Loucy (cell line): ENCODE results near the gene L3MBTL4.

ENCODE experiments used
- H2AFZ ChIP-seq: fragments of 200-600 bp; sonication (generic); 2 replicates; pipeline ENCODE4 v1.6.0; 2016; ENCODE audit warnings: antibody characterized with exemption, mild to moderate bottlenecking, low read length, moderate library complexity
- H3F3A ChIP-seq: fragments of 200-600 bp; 2 replicates; pipeline ENCODE4 v1.6.0; 2016; ENCODE audit warnings: antibody characterized with exemption, low read depth, mild to moderate bottlenecking
- H3K27me3 ChIP-seq: fragments of 200-600 bp; sonication (generic); 2 replicates; pipeline ENCODE4 v1.6.1; 2014; ENCODE audit warnings: low read length, mild to moderate bottlenecking; ENCODE audit not compliant: insufficient read depth, poor library complexity, severe bottlenecking
- H3K36me3 ChIP-seq: fragments of 200-600 bp; sonication (generic); 2 replicates; pipeline ENCODE4 v1.6.1; 2016; ENCODE audit warnings: low read length; ENCODE audit not compliant: insufficient read depth
- H3K4me1 ChIP-seq: fragments of 200-600 bp; sonication (generic); 2 replicates; pipeline ENCODE4 v1.5.1; 2014; ENCODE audit warnings: low read length, mild to moderate bottlenecking; ENCODE audit not compliant: insufficient read depth, poor library complexity, severe bottlenecking
- H3K4me2 ChIP-seq: fragments of 200-600 bp; sonication (generic); 2 replicates; pipeline ENCODE4 v1.6.0; 2014; ENCODE audit warnings: antibody characterized with exemption, low read length, low read depth, mild to moderate bottlenecking; ENCODE audit not compliant: poor library complexity, severe bottlenecking
- H3K4me3 ChIP-seq: fragments of 200-600 bp; sonication (generic); 2 replicates; pipeline ENCODE4 v1.5.1; 2014; ENCODE audit warnings: low read length, mild to moderate bottlenecking, mixed read lengths; ENCODE audit not compliant: poor library complexity, severe bottlenecking
- H3K79me2 ChIP-seq: fragments of 200-600 bp; sonication (generic); 2 replicates; pipeline ENCODE4 v1.6.1; 2014; ENCODE audit warnings: low read length; ENCODE audit not compliant: insufficient read depth
- H3K9ac ChIP-seq: fragments of 200-600 bp; sonication (generic); 2 replicates; pipeline ENCODE4 v1.6.0; 2014; ENCODE audit warnings: mild to moderate bottlenecking, low read depth, low read length, moderate library complexity; ENCODE audit not compliant: poor library complexity, severe bottlenecking
- H3K9me2 ChIP-seq: fragments of 200-600 bp; sonication (generic); replicated peaks from 2 replicates; pipeline ENCODE4 v1.6.1; 2016; ENCODE audit warnings: low read depth, low read length, mixed read lengths
- H3K9me3 ChIP-seq: fragments of 200-600 bp; sonication (generic); 2 replicates; pipeline ENCODE4 v1.6.1; 2014; ENCODE audit warnings: mild to moderate bottlenecking, antibody characterized with exemption, low read length, low read depth; ENCODE audit not compliant: insufficient read depth
- H4K20me1 ChIP-seq: fragments of 200-600 bp; sonication (generic); 2 replicates; pipeline ENCODE4 v1.6.0; 2014; ENCODE audit warnings: antibody characterized with exemption, low read length, mild to moderate bottlenecking; ENCODE audit not compliant: insufficient read depth, poor library complexity, severe bottlenecking
- EZH2phosphoT487 ChIP-seq: fragments of 200-600 bp; IDR thresholded peaks from 2 replicates; pipeline ENCODE4 v1.6.1; 2018; ENCODE audit warnings: antibody characterized with exemption, mild to moderate bottlenecking, moderate library complexity, borderline replicate concordance
- TF ChIP-seq, protein P1 (sequence below): fragments of 200-600 bp; sonication (generic); conservative IDR thresholded peaks from 2 replicates; pipeline ENCODE4 v1.5.1; 2014; ENCODE audit warnings: mild to moderate bottlenecking, antibody characterized with exemption, low read length

L3MBTL4 gene

DNA sequence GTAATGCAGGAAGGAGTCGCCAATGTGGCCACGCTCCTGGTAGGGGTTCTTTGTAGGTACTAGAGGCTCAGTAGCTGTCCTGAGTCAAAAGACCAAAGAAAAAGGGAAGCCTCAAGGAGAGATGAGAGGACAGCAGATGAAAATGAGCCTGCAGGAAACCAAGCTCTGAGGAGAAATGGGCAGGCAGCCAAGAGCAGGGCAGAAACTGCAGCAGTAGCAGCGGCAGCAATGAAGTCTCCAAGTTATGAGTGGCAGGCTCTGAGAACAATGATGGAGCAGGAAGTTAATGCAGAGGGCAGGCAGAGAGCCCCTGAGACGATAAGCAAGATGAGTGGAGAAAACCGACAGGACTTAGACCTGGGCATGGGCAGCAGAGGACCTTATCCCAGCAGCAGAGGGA lies 471.2 kb downstream of the L3MBTL4 start:
- Histone ChIP-seq H3K4me1 (no peaks in the 10 kb centered on the region), H3K9me3 (no peaks in the 10 kb centered on the region), H3K79me2 (no peaks in the 10 kb centered on the region), H3K4me3 (no peak overlapping the region), H3K36me3 (no peaks in the 10 kb centered on the region), H3K4me2 (no peak overlapping the region), H3K9me2 (no peaks in the 10 kb centered on the region), H3K9ac (no peak overlapping the region), H2AFZ (no peak overlapping the region), H3F3A (no peaks in the 10 kb centered on the region), H4K20me1 (no peaks in the 10 kb centered on the region), H3K27me3 (no peaks in the 10 kb centered on the region)
- no peak for TF ChIP-seq EZH2phosphoT487
- TF ChIP-seq, protein P1, sequence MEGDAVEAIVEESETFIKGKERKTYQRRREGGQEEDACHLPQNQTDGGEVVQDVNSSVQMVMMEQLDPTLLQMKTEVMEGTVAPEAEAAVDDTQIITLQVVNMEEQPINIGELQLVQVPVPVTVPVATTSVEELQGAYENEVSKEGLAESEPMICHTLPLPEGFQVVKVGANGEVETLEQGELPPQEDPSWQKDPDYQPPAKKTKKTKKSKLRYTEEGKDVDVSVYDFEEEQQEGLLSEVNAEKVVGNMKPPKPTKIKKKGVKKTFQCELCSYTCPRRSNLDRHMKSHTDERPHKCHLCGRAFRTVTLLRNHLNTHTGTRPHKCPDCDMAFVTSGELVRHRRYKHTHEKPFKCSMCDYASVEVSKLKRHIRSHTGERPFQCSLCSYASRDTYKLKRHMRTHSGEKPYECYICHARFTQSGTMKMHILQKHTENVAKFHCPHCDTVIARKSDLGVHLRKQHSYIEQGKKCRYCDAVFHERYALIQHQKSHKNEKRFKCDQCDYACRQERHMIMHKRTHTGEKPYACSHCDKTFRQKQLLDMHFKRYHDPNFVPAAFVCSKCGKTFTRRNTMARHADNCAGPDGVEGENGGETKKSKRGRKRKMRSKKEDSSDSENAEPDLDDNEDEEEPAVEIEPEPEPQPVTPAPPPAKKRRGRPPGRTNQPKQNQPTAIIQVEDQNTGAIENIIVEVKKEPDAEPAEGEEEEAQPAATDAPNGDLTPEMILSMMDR: no peak

DNA sequence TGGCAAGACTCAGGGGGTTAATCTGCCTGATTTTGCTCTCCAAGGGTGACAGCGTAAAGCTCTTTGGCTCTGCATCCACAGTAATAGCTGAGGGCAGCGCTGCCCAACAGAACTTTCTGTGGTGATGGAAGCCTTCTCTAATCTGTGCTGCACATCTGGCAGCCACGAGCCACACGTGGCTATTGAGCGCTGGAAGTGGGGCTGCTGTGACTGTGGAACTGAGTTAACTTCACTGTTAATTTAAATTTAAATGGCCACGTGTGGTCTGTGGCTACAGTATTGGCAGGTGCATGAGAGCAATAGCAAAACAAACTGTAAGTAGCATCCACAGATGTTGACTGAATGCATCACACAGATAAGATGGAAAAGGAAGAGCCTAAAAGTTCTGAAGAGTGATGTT lies 472.1 kb downstream of the L3MBTL4 start:
- Histone ChIP-seq H3K36me3 (no peaks in the 10 kb centered on the region), H3K79me2 (no peaks in the 10 kb centered on the region), H3K9ac (no peak overlapping the region), H3K4me1 (no peaks in the 10 kb centered on the region), H3K4me3 (no peak overlapping the region), H2AFZ (no peak overlapping the region), H3K9me2 (no peaks in the 10 kb centered on the region), H3K9me3 (no peaks in the 10 kb centered on the region), H3K4me2 (no peak overlapping the region), H3F3A (no peaks in the 10 kb centered on the region), H3K27me3 (no peaks in the 10 kb centered on the region), H4K20me1 (no peaks in the 10 kb centered on the region)
- TF ChIP-seq, protein P1: no peak
- no peak for TF ChIP-seq EZH2phosphoT487

DNA sequence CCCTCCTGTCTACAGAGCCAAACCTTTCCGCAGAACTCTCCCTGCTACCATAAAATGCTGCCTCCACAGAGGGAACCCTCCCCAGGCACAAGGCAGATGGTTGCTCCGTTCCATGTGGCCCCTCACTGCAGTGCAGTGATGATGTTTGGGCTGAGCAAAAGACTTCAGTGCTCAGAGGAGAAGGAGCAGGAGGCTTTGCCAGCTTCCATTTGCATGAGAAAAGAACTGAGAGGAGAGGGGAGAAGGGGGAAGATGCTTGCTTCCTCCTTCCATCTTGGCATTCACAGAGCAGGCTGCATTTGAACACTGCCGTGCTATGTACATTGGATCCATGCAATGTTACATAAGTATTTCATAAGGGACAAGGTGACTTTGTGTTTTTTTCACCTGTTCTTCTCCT lies 472.8 kb downstream of the L3MBTL4 start:
- H3K79me2 ChIP-seq: no peaks in the 10 kb centered on the region
- H3K4me2 ChIP-seq: no peak overlapping the region
- H3K9me3 ChIP-seq: no peaks in the 10 kb centered on the region; the same call in 1 of the 2 replicates
- no peak overlapping the region for H2AFZ ChIP-seq
- no peaks in the 10 kb centered on the region for H3K9me2 ChIP-seq
- TF ChIP-seq, protein P1: no peak
- no peak for TF ChIP-seq EZH2phosphoT487
- no peaks in the 10 kb centered on the region for H3K36me3 ChIP-seq
- no peak overlapping the region for H3K4me3 ChIP-seq
- no peaks in the 10 kb centered on the region for H3K27me3 ChIP-seq
- H4K20me1 ChIP-seq: no peaks in the 10 kb centered on the region
- no peak overlapping the region for H3K9ac ChIP-seq
- H3K4me1 ChIP-seq: no peaks in the 10 kb centered on the region
- H3F3A ChIP-seq: no peaks in the 10 kb centered on the region
